GM20000 (cell line): ENCODE data around the gene PLA2G4E.

ENCODE experiments used
- DNase-seq: peaks from one replicate; pipeline ENCODE4 v3.0.0; 2012; ENCODE audit warnings: low spot score
- TF ChIP-seq, protein P1 (sequence below): IDR thresholded peaks from 2 replicates; pipeline ENCODE4 v1.5.1; 2012; ENCODE audit warnings: mild to moderate bottlenecking, control low read depth; ENCODE audit errors: extremely low read depth, missing control alignments

The PLA2G4E gene

DNA sequence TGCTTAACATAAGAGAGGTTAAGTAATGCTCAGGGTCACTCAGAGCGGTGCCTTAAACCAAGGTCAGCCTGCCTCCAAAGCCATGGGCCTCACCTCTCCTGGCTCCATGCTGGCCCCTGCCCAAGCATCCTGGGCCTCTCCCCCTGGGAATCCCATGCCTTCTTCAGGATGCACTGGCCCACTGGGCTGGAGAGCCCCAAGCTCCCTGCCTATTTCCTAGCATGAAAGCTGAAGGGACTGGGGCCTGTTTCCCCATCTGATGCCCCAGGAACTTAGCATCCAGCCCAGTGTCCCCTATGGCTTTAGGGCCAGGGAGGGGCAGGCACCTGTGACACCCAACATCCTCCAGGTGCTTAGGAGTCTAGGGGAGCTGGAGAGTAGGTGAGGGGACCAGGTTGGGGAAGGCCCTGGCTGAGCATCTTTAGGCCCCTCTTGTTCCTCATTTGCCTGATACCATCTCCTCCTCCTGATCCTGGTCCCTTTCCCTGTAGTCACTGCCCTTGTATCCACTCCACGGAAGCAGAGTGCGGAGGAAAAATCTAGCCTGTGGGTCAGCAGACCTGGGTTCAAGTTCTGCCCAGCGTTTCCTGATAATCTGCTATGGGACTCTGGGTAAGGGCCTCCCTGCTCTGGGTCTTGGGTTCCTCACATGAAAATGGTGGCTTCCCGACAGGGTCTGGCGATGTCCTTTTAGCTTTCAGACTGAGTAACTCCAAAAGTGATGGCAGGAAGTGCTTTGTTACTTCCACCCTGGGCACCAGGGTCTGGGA lies 77.1 kb downstream of the PLA2G4E start:
- DNase-seq: no peak
- TF ChIP-seq, protein P1, sequence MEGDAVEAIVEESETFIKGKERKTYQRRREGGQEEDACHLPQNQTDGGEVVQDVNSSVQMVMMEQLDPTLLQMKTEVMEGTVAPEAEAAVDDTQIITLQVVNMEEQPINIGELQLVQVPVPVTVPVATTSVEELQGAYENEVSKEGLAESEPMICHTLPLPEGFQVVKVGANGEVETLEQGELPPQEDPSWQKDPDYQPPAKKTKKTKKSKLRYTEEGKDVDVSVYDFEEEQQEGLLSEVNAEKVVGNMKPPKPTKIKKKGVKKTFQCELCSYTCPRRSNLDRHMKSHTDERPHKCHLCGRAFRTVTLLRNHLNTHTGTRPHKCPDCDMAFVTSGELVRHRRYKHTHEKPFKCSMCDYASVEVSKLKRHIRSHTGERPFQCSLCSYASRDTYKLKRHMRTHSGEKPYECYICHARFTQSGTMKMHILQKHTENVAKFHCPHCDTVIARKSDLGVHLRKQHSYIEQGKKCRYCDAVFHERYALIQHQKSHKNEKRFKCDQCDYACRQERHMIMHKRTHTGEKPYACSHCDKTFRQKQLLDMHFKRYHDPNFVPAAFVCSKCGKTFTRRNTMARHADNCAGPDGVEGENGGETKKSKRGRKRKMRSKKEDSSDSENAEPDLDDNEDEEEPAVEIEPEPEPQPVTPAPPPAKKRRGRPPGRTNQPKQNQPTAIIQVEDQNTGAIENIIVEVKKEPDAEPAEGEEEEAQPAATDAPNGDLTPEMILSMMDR: no peak

- no peak for DNase-seq
- TF ChIP-seq, protein P1: no peak
Observed at GRCh38 chr15:41942886-41943285, 78.0 kb downstream of the PLA2G4E start.

GRCh38 chr15:41941644-41942415 lies 79.0 kb downstream of the PLA2G4E start:
- TF ChIP-seq, protein P1: no peak

DNA sequence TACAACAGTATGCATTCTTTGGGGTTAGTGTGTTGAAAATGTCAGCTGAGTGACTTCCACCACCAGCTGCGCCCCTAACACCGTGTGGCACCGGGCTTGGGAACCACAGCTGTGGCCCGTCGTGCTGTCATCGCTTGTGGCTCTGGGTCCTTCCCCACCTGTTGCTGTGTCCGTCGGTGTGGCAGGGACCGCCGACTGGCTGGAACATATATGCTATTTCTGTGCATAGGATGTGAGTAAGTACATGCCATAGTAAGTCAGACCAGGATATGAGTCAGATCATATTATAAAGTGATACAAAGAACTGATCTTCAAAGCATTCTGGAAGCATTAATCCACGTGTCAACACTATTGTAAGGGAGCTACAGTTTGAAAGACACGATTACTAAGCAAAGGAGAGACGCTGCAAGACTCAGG lies 80.4 kb downstream of the PLA2G4E start:
- DNase-seq: no peak
- TF ChIP-seq, protein P1: no peak

More at GRCh38 chr15:41941644-41942415, 79.0 kb downstream of the PLA2G4E start:
- no peak for DNase-seq

DNA sequence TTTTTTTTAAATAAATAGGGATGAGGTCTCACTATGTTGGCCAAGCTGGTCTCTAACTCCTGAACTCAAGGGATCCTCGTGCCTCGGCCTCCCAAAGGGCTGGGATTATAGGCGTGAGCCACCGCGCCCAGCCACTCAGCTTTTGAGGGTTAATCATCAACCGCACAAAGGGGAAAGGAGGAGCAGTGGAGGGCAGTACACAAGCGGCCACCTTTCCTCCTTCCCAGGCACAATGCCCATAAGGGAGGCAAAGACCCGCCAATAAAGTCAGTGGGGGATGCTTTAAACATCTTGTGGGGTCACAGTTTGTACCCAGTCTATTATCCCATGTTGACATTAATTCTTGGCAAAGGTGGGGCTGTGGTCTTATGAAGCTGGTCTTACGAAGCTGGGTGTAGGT lies 80.9 kb downstream of the PLA2G4E start:
- no peak for DNase-seq
- TF ChIP-seq, protein P1: no peak

- TF ChIP-seq, protein P1: no peak
Observed at GRCh38 chr15:41937568-41937923, 83.3 kb downstream of the PLA2G4E start.

More at GRCh38 chr15:41937568-41937923, 83.3 kb downstream of the PLA2G4E start:
- no peak for DNase-seq
